VCaP (cell line): Measurements from ENCODE around the gene PLCG1.

ENCODE experiments used
- H3K27ac ChIP-seq: fragments of 450-650 bp; 2 replicates; pipeline ENCODE4 v1.5.1; 2017
- TF ChIP-seq, protein P1 (sequence below): fragments of 450-650 bp; conservative IDR thresholded peaks from 2 replicates; pipeline ENCODE4 v1.5.1; 2017; ENCODE audit warnings: mild to moderate bottlenecking, moderate library complexity

Gene PLCG1

DNA sequence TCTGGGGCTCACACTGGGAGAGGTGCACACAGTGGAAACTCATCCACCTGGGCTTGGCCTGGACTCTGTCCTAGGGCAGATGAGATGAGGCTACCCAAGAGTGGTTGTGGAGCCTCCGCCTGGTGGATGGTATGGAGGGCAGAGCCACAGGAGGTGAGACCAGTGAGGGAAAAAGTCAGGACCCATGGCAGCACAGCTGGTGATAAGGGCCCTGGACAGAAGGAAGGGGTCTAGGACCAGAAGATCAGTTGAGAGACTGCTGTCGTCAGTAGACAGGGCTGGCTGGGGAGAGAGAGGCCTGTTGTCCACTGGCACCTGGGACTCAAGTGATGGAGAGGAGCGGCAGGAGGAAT is 29.8 kb downstream of the PLCG1 start:
- TF ChIP-seq, protein P1, sequence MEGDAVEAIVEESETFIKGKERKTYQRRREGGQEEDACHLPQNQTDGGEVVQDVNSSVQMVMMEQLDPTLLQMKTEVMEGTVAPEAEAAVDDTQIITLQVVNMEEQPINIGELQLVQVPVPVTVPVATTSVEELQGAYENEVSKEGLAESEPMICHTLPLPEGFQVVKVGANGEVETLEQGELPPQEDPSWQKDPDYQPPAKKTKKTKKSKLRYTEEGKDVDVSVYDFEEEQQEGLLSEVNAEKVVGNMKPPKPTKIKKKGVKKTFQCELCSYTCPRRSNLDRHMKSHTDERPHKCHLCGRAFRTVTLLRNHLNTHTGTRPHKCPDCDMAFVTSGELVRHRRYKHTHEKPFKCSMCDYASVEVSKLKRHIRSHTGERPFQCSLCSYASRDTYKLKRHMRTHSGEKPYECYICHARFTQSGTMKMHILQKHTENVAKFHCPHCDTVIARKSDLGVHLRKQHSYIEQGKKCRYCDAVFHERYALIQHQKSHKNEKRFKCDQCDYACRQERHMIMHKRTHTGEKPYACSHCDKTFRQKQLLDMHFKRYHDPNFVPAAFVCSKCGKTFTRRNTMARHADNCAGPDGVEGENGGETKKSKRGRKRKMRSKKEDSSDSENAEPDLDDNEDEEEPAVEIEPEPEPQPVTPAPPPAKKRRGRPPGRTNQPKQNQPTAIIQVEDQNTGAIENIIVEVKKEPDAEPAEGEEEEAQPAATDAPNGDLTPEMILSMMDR: no peak

DNA sequence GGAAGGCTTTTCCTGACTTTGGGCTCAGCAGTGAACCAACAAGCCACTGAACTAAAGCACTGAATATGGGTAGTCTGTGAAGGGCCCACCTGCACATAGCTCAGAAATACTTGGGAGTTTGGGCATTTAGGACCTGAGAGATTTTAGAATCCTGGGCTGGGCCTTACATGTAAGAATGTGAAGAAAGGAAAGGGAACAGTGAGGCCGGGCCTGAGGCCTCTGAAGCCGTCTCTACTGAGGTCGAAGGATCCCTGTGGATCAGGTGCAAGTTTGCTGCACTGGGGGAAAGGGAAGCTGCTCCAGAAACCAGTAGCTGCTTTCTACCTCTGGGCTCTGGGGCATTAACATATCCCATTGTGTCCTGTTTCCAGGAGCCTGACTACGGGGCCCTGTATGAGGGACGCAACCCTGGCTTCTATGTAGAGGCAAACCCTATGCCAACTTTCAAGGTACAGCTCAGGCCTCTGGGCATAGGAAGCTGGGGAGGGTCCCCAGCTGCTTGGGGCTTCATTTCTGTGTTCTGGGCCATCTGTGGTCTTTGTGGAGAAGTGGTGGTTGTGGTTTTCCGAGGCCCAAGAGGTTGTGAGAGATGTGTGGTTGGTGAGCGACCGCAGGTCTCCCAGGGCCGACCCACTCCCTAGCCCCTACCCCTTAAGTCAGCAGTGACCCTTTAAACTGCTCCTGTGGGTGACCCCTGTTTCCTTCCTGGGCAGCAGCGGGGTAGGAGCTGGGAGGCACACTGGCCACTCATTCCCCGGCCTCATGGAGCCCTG is 30.3 kb downstream of the PLCG1 start:
- TF ChIP-seq, protein P1: no peak
- H3K27ac ChIP-seq: no peak overlapping the region

More for the DNA sequence above, 29.8 kb downstream of the PLCG1 start:
- H3K27ac ChIP-seq: no peak overlapping the region

DNA sequence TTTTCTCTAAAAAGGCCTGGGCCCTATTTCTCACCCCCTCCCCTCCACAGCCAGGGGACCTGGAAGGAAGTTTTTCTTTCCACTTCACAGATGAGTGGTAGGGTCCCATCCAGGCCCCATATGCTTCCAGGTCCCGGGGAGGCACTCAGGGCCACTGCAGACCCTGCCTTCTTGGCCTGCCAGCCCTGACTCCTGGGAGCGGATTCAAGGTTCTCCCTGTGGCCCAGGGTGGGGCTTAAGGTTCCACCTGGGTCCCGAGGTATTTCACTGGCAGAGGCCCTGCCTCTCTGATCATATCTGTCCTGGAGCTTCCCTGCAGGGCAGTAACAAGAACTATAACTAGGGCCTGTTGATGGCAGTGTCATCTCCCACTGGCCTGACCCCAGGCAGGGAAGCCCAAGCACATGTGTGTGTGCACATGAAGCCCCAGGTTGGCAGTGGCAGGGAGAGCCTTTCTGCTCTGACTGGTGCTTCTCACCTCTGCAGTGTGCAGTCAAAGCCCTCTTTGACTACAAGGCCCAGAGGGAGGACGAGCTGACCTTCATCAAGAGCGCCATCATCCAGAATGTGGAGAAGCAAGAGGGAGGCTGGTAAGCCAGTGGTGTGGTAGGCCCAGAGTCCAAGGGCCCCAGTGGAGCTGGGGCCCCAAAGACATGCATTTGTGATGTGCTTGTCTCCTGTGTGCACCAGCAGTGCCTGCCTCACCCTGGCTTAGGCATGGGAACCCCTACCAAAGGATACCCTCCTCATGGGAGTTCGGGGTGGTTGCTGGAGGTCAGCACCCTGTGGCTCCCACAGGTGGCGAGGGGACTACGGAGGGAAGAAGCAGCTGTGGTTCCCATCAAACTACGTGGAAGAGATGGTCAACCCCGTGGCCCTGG is 31.2 kb downstream of the PLCG1 start:
- H3K27ac ChIP-seq: no peak overlapping the region
- TF ChIP-seq, protein P1: no peak

DNA sequence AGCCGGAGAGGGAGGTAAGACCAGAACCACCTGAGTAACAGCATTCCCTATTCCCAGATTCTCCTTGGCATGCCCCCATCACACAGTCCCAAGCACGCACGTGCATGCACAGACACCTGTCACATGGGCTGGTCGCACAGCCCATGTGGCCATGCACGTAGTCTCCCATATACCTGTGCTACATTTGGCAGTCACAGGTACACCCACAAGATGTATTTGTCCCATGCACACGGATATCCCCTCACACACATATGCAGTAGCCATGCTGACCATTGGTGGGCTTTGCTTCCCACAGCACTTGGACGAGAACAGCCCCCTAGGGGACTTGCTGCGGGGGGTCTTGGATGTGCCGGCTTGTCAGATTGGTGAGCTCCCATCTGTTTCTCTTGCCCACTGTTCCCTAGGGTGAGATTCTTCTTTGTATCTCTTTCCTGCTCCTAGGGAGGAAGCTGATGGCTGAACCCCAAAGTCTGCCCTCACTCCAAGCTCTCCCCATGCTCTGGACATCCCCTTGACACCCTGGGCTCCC is 31.9 kb downstream of the PLCG1 start:
- TF ChIP-seq, protein P1: no peak
- no peak overlapping the region for H3K27ac ChIP-seq

DNA sequence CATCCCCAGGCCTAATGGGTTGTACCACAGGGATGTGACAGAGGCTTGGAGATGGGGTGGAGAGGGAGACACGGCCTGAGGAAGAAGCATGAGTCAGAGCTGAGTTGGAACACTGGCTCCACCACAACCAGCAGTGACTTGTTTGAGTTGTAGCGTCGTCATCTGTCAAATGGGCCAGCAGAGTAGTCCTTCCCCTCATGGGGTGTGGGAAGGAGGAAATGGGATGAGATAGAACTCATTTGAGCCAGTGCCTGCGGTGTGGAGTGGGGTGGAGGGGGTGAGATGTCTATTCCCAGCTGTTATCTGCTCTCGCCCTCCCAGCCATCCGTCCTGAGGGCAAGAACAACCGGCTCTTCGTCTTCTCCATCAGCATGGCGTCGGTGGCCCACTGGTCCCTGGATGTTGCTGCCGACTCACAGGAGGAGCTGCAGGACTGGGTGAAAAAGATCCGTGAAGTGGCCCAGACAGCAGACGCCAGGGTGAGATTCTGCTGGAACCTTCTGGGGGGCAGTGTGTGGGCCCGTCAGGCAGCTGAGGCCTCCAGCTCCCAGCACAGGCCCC is 32.5 kb downstream of the PLCG1 start:
- TF ChIP-seq, protein P1: no peak
- H3K27ac ChIP-seq: no peak overlapping the region

DNA sequence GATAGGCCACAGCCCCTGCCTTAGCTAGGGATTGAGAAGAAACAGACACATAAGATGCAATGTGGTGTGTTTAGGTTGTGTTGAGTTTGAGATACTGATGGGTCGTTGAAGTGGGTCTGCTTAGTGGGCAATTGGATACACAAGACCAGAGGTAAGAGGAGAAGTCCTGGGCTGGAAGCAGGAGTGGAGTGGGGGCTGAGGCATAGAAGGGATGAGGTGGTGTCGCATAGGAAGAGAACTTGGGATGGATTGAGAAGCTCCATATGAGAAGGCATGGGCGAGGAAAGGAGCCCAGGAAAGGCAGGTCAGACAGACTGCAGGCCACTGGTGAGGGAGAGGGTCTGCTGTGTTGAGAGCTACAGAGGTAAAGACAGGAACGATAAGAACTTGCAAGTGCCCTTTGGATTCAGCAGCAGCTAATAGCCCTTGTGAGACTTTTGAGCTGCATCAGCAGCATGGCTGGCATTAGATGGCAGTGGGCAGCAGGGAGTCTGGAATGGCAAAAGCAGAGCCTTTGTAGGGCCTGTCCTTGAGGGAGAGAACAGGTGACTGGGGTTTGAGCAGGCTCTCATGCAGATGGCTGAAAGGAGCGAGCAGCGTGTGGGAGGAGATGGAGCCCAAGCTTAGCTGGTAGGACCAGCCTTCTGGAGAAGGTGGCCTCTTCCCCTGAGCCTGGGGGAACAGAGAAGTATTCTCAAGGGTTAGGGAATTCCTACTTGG is 33.2 kb downstream of the PLCG1 start:
- TF ChIP-seq, protein P1: no peak
- H3K27ac ChIP-seq: no peak overlapping the region
